MM.1S (cell line): ENCODE data around the gene PRUNE2.

Source experiments
- DNase-seq: peaks from one replicate; pipeline ENCODE4 v3.0.0-alpha.2; 2015
- H2AFZ ChIP-seq: fragments of 300-600 bp; sonication (generic); 2 replicates; pipeline ENCODE4 v1.6.0; 2016; ENCODE audit warnings: antibody characterized with exemption, low read length
- H3F3A ChIP-seq: fragments of 300-600 bp; sonication (generic); 2 replicates; pipeline ENCODE4 v1.6.1; 2016; ENCODE audit warnings: mild to moderate bottlenecking, antibody characterized with exemption, low read length, moderate library complexity, mixed read lengths; ENCODE audit not compliant: insufficient read depth
- H3K27ac ChIP-seq: fragments of 300-600 bp; sonication (generic); 2 replicates; pipeline ENCODE4 v1.5.1; 2016; ENCODE audit warnings: mild to moderate bottlenecking, low read length
- H3K27me3 ChIP-seq: fragments of 300-600 bp; sonication (generic); replicated peaks from 2 replicates; pipeline ENCODE4 v1.6.0; 2016; ENCODE audit warnings: low read length; ENCODE audit not compliant: insufficient read depth
- H3K36me3 ChIP-seq: fragments of 300-600 bp; sonication (generic); replicated peaks from 2 replicates; pipeline ENCODE4 v1.6.1; 2016; ENCODE audit warnings: mild to moderate bottlenecking, low read length, mixed read lengths; ENCODE audit not compliant: insufficient read depth
- H3K4me1 ChIP-seq: fragments of 300-600 bp; sonication (generic); 2 replicates; pipeline ENCODE4 v1.6.1; 2016; ENCODE audit warnings: low read length, mixed read lengths
- H3K4me2 ChIP-seq: fragments of 300-600 bp; sonication (generic); 2 replicates; pipeline ENCODE4 v1.6.0; 2016; ENCODE audit warnings: low read depth, low read length
- H3K4me3 ChIP-seq: fragments of 300-600 bp; sonication (generic); 2 replicates; pipeline ENCODE4 v1.5.1; 2016; ENCODE audit warnings: low read length, mixed read lengths
- H3K79me2 ChIP-seq: fragments of 300-600 bp; sonication (generic); 2 replicates; pipeline ENCODE4 v1.6.1; 2016; ENCODE audit warnings: mixed run types, low read length, mixed read lengths
- H3K9ac ChIP-seq: fragments of 300-600 bp; sonication (generic); 2 replicates; pipeline ENCODE4 v1.6.1; 2016; ENCODE audit warnings: low read length, mixed read lengths
- H3K9me2 ChIP-seq: fragments of 300-600 bp; sonication (generic); replicated peaks from 2 replicates; pipeline ENCODE4 v1.6.1; 2016; ENCODE audit warnings: mild to moderate bottlenecking, low read length, mixed read lengths; ENCODE audit not compliant: insufficient read depth
- H3K9me3 ChIP-seq: fragments of 300-600 bp; sonication (generic); replicated peaks from 2 replicates; pipeline ENCODE4 v1.6.1; 2016; ENCODE audit warnings: mild to moderate bottlenecking, low read length, mixed read lengths; ENCODE audit not compliant: insufficient read depth
- H4K20me1 ChIP-seq: fragments of 300-600 bp; sonication (generic); 2 replicates; pipeline ENCODE4 v1.6.1; 2016; ENCODE audit warnings: mild to moderate bottlenecking, low read length, moderate library complexity, mixed read lengths; ENCODE audit not compliant: insufficient read depth
- EZH2 ChIP-seq: fragments of 300-600 bp; sonication (generic); optimal IDR thresholded peaks from 2 replicates; pipeline ENCODE3; 2017; ENCODE audit warnings: low read depth, mild to moderate bottlenecking, antibody characterized with exemption, low read length, mixed read lengths
- EZH2phosphoT487 ChIP-seq: fragments of 300-600 bp; sonication (generic); IDR thresholded peaks from 2 replicates; pipeline ENCODE4 v1.6.1; 2018; ENCODE audit warnings: antibody characterized with exemption, low read length
- TF ChIP-seq, protein P1 (sequence below): fragments of 300-600 bp; sonication (generic); IDR thresholded peaks from 2 replicates; pipeline ENCODE4 v1.5.1; 2016; ENCODE audit warnings: antibody characterized with exemption, low read length, mixed read lengths

Gene PRUNE2

GRCh38 chr9:76662476-76663281 lies 243.2 kb downstream of the PRUNE2 start:
- TF ChIP-seq, protein P1, sequence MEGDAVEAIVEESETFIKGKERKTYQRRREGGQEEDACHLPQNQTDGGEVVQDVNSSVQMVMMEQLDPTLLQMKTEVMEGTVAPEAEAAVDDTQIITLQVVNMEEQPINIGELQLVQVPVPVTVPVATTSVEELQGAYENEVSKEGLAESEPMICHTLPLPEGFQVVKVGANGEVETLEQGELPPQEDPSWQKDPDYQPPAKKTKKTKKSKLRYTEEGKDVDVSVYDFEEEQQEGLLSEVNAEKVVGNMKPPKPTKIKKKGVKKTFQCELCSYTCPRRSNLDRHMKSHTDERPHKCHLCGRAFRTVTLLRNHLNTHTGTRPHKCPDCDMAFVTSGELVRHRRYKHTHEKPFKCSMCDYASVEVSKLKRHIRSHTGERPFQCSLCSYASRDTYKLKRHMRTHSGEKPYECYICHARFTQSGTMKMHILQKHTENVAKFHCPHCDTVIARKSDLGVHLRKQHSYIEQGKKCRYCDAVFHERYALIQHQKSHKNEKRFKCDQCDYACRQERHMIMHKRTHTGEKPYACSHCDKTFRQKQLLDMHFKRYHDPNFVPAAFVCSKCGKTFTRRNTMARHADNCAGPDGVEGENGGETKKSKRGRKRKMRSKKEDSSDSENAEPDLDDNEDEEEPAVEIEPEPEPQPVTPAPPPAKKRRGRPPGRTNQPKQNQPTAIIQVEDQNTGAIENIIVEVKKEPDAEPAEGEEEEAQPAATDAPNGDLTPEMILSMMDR = no peak
- TF ChIP-seq EZH2phosphoT487 (no peak), EZH2 (no peak)
- Histone ChIP-seq H3K9me3 (no peaks in the 10 kb centered on the region), H3F3A (no peaks in the 10 kb centered on the region), H2AFZ (no peak overlapping the region), H3K4me2 (no peak overlapping the region), H4K20me1 (no peaks in the 10 kb centered on the region), H3K27ac (no peak overlapping the region), H3K4me3 (no peak overlapping the region), H3K27me3 (no peaks in the 10 kb centered on the region), H3K36me3 (no peaks in the 10 kb centered on the region), H3K4me1 (no peaks in the 10 kb centered on the region), H3K9ac (no peak overlapping the region), H3K9me2 (no peaks in the 10 kb centered on the region), H3K79me2 (no peaks in the 10 kb centered on the region)
- no peak for DNase-seq

- TF ChIP-seq EZH2phosphoT487 (no peak), EZH2 (no peak)
- TF ChIP-seq, protein P1 = peak; percentile 73
- Histone ChIP-seq H3K27ac (no peak overlapping the region), H3K9me2 (no peaks in the 10 kb centered on the region), H3K4me3 (no peak overlapping the region), H3K36me3 (no peaks in the 10 kb centered on the region), H3K9me3 (no peaks in the 10 kb centered on the region), H4K20me1 (no peaks in the 10 kb centered on the region), H3K4me2 (no peak overlapping the region), H3F3A (no peaks in the 10 kb centered on the region), H3K27me3 (no peaks in the 10 kb centered on the region), H3K79me2 (no peaks in the 10 kb centered on the region), H3K9ac (no peak overlapping the region), H3K4me1 (no peaks in the 10 kb centered on the region), H2AFZ (no peak overlapping the region)
- peak; percentile 78 for DNase-seq
These were observed 247.2 kb downstream of the PRUNE2 start for GRCh38 chr9:76658510-76659231.

GRCh38 chr9:76657265-76657664 lies 248.6 kb downstream of the PRUNE2 start:
- no peak for DNase-seq
- Histone ChIP-seq H3K27me3 (no peaks in the 10 kb centered on the region), H3K4me3 (no peak overlapping the region), H3K27ac (no peak overlapping the region), H3K4me1 (peaks cover 3% of the 10 kb centered on the region; the same call in 1 of the 2 replicates), H3K4me2 (no peak overlapping the region), H3K79me2 (no peaks in the 10 kb centered on the region), H3K9me2 (no peaks in the 10 kb centered on the region), H3F3A (0 out of 2 replicates have a peak, but pooled peaks cover 2% of the 10 kb centered on the region), H3K9ac (no peak overlapping the region), H2AFZ (no peak overlapping the region), H3K9me3 (no peaks in the 10 kb centered on the region), H4K20me1 (no peaks in the 10 kb centered on the region), H3K36me3 (no peaks in the 10 kb centered on the region)
- TF ChIP-seq EZH2phosphoT487 (no peak), EZH2 (no peak)
- TF ChIP-seq, protein P1 = no peak
